RCC 7860 (cell line): ENCODE results near the gene TNC.

Experiments
- DNase-seq: peaks from one replicate; pipeline ENCODE4 v3.0.0-alpha.2; 2015; ENCODE audit warnings: low spot score
- FAIRE-seq: peaks from 2 replicates; lab custom pipeline; 2012; peaks lifted over from hg19 to GRCh38; lab: Jason Lieb, UNC

The TNC gene

DNA sequence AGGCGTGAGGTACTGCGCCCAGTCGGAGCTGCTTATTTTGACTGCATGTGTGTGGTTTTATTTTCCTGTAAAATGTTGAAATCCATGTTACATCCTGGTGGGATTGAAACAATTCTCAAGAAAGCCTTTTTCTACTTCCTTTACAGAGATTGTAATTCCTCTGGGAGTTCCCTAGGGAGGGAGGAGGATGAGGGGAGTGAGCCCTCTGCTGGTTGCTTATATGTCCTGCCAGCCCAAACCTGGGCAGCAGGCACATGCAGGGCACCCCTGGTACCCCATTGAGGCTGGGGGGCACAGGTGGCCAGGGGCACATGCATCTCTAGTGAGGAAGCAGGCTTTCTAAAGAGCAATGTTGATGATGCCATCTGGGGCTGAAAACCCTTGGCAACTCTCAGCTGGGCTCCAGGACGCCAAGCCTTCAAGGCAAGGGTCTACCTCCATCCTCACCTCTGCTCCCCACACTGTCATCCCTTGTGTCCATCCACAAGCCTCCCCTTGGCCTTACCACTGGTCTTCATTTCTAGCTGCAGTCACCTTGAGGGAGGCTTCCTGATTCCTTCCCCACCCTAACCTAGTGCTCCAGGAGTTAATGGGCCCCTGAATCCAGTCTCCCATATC is 102.8 kb downstream of the TNC start:
- no peak for FAIRE-seq
- peak; percentile 41 for DNase-seq

DNA sequence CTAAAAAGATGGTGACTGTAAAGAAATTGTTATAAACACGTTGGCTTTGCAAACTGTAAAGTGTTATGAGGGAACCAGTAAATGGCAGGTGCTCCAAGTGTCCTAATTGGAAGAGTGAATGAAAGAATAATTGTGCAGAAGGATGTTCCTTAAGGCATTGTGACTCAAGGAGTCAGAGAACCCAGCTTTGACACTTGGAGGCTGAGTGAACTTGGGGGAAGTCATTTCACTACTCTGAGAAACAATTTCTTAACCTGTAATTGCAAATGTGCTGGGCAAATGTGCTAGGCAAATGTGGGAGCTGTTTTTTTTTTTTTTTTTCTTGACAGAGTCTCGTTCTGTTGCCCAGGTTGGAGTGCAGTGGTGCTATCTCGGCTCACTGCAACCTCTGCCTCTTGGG is 103.5 kb downstream of the TNC start:
- FAIRE-seq (no peak), DNase-seq (no peak)

DNA sequence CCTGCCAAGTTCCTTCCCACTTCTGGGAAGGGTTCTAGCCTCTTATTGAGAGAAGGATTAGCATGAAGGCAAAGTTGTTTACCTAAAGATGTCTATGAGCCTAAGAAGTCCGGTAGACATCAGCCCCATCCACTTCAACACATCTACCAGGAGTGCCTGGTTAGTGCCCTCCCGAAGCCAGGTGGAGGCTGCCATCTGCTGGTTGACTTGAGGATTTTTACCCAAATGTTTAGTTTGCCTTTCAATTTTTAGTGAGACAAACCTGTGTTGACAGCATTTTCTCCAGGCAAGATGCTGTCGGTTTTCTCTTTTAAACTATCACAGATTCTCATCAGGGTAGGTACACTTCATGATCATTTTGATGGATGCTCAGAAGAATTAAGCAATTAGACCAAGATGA is 104.0 kb downstream of the TNC start:
- peak; percentile 64 for FAIRE-seq
- DNase-seq: peak; percentile 61

GRCh38 chr9:115012486-115012885 is 105.5 kb downstream of the TNC start:
- DNase-seq: peak; percentile 50

DNA sequence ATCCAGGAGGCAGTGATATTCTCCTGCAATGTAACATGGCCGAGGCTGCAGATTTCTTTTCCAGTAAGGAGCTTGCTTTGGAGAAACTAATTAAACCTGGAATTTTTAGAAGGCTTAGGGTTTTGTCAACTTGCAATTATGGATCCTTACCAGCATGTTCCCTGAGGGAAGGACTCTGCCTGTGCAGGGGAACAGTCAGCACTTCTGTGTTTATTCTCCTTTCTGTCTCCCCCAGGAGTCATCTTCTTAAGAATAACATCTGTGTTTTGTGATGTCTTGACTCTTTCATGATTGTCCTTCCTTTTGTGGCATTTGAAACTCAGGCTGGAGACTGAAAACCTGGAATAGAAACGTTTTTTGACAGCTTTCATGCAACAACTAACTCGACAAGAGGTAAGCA is 107.1 kb downstream of the TNC start:
- no peak for DNase-seq
- no peak for FAIRE-seq

More at GRCh38 chr9:115012486-115012885, 105.5 kb downstream of the TNC start:
- FAIRE-seq: no peak

GRCh38 chr9:115008536-115009270 is 109.3 kb downstream of the TNC start:
- DNase-seq: peak; percentile 85
- FAIRE-seq: peak; percentile 95

- FAIRE-seq (peak; percentile 93), DNase-seq (peak; percentile 94)
Measured at GRCh38 chr9:115006660-115007059, 111.3 kb downstream of the TNC start.

DNA sequence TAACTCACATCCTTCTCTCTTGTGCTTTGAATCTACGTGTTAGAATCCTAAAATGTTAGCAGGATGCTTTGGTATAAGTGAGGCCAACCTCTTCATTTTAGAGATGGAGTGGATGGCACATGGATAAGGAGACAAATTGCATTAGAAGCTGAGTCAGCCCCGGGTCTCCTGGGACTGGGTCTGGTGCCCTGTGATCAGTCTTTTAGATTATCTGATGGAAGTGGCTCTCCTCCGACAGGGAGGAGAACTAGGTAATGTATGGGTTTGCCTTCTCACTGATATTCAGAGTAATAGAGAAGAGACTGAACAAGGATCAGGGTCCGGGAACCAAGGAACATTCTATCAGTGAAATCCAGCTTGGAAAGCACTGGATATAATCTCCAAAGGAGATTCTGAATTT is 112.6 kb downstream of the TNC start:
- DNase-seq (no peak), FAIRE-seq (no peak)

GRCh38 chr9:115004545-115004944 is 113.4 kb downstream of the TNC start:
- DNase-seq (no peak), FAIRE-seq (no peak)

GRCh38 chr9:115002371-115003120 is 115.4 kb downstream of the TNC start:
- DNase-seq (no peak), FAIRE-seq (no peak)

GRCh38 chr9:115000217-115000639 is 117.7 kb downstream of the TNC start:
- FAIRE-seq (peak; percentile 57), DNase-seq (peak; percentile 76)

GRCh38 chr9:114998326-114998725 is 119.6 kb downstream of the TNC start:
- no peak for FAIRE-seq

GRCh38 chr9:114995681-114996221 is 122.2 kb downstream of the TNC start:
- FAIRE-seq: no peak
- no peak for DNase-seq

More at GRCh38 chr9:114998326-114998725, 119.6 kb downstream of the TNC start:
- no peak for DNase-seq

DNA sequence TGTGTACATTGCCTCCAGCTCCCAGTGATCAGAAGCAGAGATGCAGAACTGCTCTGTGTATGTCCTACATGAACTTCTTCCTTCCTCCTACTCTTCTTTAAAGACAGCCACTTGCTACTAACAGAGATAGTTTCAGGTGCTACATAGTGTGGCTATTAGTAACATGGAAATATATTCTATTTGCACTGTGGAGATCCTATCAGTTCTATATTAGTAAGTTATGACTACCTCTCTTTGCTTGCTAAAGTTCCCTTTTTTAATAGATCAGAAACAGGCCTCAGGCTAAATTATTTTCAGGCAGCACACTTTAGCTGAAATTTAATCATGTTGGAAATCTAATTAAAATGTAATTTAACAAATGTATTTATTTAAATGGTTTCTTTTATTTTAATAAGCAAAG is 123.2 kb downstream of the TNC start:
- FAIRE-seq (no peak), DNase-seq (no peak)

GRCh38 chr9:114991861-114992260 is 126.1 kb downstream of the TNC start:
- no peak for FAIRE-seq
- DNase-seq: no peak

DNA sequence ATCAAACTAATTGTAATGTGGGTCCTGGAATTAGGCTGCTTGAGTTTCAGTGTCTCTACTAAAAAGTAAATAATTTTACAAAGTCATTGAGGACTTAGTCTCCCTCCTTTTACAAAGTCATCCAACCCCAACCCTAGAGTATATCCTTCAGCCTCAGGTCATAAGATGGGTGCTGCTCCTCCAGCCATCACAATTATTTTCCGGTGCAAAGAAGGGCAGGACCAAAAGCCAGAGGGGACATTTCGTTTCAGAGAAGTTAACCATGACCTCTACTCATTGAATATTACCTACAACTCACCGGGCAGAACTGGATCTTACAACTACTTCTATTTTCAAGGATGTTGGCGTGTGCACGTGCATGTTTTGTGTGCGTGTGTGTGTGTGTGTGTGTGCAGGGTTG is 127.1 kb downstream of the TNC start:
- DNase-seq: no peak
- no peak for FAIRE-seq

GRCh38 chr9:114989600-114990410 is 128.2 kb downstream of the TNC start:
- no peak for FAIRE-seq

GRCh38 chr9:114988962-114989599 is 128.9 kb downstream of the TNC start:
- DNase-seq: peak; percentile 69
- peak; percentile 65 for FAIRE-seq

More at GRCh38 chr9:114989600-114990410, 128.2 kb downstream of the TNC start:
- DNase-seq: no peak

DNA sequence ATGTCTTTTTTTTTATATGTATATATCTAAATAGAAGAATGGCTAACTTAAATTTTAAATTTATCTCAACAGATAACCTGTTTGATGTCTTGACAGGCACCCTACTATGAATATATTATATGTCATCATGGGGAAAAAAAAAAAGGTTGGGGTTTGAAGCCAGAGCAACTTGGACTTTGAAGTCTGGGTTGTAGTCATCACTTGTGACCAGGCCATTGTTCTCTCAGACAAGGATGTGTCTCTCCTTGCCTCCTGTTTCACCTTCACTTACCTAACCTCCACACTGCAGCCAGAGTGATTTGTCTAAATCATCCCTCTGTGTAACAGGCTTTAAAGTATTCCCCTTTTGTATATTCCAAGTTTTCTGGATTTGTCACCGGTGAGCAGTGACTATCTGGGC is 130.8 kb downstream of the TNC start:
- FAIRE-seq: no peak
- DNase-seq: no peak

GRCh38 chr9:114985959-114986501 is 131.9 kb downstream of the TNC start:
- DNase-seq (no peak), FAIRE-seq (no peak)
